Right atrium auricular region (tissue), 2 donors: ENCODE measurements around the gene ANKRD60. TPM values are rescaled to one million over a fixed set of nuclear protein-coding genes. Genes with fewer than 3 reads are reported as not detected.

Experiments
- DNase-seq: peaks from one replicate; pipeline ENCODE4 v3.0.0-alpha.2; 2019; ENCODE audit warnings: low spot score
- H3K27ac ChIP-seq, 2 donors: fragments of 200-600 bp; sonication (generic); 1 replicate in 1 of 2; 2 replicates in 1 of 2; pipeline ENCODE4 v1.5.1; 2016 to 2019
- H3K27me3 ChIP-seq, 2 donors: fragments of 200-600 bp; sonication (generic); one replicate each; pipeline versions ENCODE4 v1.5.1 to v1.6.0; 2017 to 2019
- H3K36me3 ChIP-seq: fragments of 200-600 bp; sonication (generic); one replicate; pipeline ENCODE4 v1.5.1; 2016
- H3K4me1 ChIP-seq, 2 donors: fragments of 200-600 bp; sonication (generic); one replicate each; pipeline versions ENCODE4 v1.5.1 to v1.6.0; 2017 to 2019
- H3K4me3 ChIP-seq, 2 donors: fragments of 200-600 bp; sonication (generic); 1 replicate in 1 of 2; 2 replicates in 1 of 2; pipeline ENCODE4 v1.5.1; 2017 to 2019; ENCODE audit warnings: mild to moderate bottlenecking in 1 of 2, moderate library complexity in 1 of 2
- H3K9me3 ChIP-seq, 2 donors: fragments of 200-600 bp; sonication (generic); one replicate each; pipeline ENCODE4 v1.5.1; 2019
- CTCF ChIP-seq, 2 donors: fragments of 200-600 bp; sonication (generic); IDR thresholded peaks; one replicate each; pipeline ENCODE4 v1.5.1; 2019; ENCODE audit warnings: antibody characterized with exemption in 2 of 2
- total RNA-seq, 2 donors: library from RNA; depleted of rRNA; stranded (reverse); fragments of >200 nt; gene quantifications; one replicate each; pipeline ENCODE4 v1.1.0, GENCODE V29; 2016

Gene ANKRD60
- total RNA-seq, 2 donors from 2014 or later, result not detected

DNA sequence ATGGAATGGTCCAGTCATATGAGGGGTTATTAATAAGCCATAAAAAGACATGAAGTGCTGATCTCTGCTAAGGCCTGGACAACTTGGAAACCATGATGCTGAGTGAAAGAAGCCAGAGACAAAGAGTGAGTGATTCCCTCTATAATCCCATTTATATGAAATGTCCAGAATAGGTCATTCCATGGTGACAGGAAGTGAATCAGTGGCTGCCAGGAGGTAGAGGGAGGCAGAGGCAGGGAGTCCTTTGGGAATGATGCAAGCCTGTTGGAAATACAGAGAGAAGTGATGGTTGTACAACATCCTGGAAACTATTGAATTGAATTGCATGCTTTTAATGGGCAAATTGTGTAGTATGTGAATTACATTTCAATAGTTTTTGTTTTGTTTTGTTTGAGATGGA lies 26.4 kb downstream of the ANKRD60 start:
- Histone ChIP-seq H3K4me1 (no peaks in the 10 kb centered on the region), H3K4me3 (no peak overlapping the region), H3K27ac (no peak overlapping the region), H3K27me3 (no peaks in the 10 kb centered on the region), H3K36me3 (no peaks in the 10 kb centered on the region), H3K9me3 (no peaks in the 10 kb centered on the region)
- DNase-seq, result no peak
- TF ChIP-seq CTCF (IDR thresholded peaks at IDR 0.05), result no peak

GRCh38 chr20:58201616-58202015 lies 26.8 kb downstream of the ANKRD60 start:
- H3K36me3 ChIP-seq, result no peaks in the 10 kb centered on the region
- TF ChIP-seq CTCF (IDR thresholded peaks at IDR 0.05), result no peak

DNA sequence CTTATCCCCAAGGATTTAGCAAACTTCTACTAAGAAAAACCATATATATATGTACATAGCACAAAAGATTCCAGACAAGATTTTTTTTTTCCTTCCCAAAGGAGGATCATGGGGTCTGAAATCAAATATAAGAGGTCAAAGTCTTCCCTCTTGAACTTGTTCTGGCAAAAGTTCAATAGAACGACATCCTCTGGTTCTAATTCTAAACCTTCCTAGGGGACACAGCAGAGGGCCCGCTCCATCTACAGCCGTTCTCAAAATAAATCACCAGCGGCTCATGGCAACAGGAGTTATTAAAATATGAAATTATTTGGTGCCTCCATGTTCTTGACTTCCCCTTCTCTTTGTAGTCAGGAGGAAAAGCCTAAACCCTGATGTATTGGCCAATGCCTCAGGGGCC lies 29.0 kb downstream of the ANKRD60 start:
- H3K4me1 ChIP-seq, result no peaks in the 10 kb centered on the region
- H3K27ac ChIP-seq, result no peak overlapping the region
- no peak overlapping the region for H3K4me3 ChIP-seq
- H3K27me3 ChIP-seq, result no peaks in the 10 kb centered on the region
- H3K36me3 ChIP-seq, result no peaks in the 10 kb centered on the region
- TF ChIP-seq CTCF (IDR thresholded peaks at IDR 0.05), result no peak
- no peak for DNase-seq
- no peaks in the 10 kb centered on the region for H3K9me3 ChIP-seq

More at GRCh38 chr20:58201616-58202015, 26.8 kb downstream of the ANKRD60 start:
- no peak overlapping the region for H3K27ac ChIP-seq
- no peaks in the 10 kb centered on the region for H3K27me3 ChIP-seq
- DNase-seq, result no peak
- no peak overlapping the region for H3K4me3 ChIP-seq
- no peaks in the 10 kb centered on the region for H3K9me3 ChIP-seq
- H3K4me1 ChIP-seq, result no peaks in the 10 kb centered on the region

- H3K4me3 ChIP-seq, result no peak overlapping the region
- no peaks in the 10 kb centered on the region for H3K9me3 ChIP-seq
- H3K27me3 ChIP-seq, result no peaks in the 10 kb centered on the region
- TF ChIP-seq CTCF (IDR thresholded peaks at IDR 0.05), result no peak
- H3K4me1 ChIP-seq, result no peaks in the 10 kb centered on the region
- no peaks in the 10 kb centered on the region for H3K36me3 ChIP-seq
- no peak overlapping the region for H3K27ac ChIP-seq
- DNase-seq, result no peak
Measured at GRCh38 chr20:58198901-58199355, 29.5 kb downstream of the ANKRD60 start.

DNA sequence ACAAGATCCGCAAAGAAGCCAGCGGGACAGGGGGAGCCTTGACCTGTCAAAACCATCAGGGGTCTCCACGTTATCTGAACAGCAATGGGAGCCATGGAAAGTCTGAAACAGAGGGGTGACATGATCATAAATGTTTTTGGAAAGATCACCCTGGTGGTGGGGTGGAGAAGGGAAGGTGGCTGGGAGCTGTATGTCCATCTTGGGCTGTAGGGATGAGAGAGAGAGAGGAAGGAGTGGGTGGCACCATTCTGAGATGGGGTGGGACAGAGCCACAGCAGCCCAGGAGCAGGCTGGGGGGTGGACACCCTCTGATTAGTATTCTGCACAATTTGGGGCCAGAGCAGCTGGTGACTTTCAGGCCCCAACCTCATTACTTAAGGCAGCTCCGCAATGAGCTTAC lies 30.1 kb downstream of the ANKRD60 start:
- no peaks in the 10 kb centered on the region for H3K9me3 ChIP-seq
- no peak overlapping the region for H3K4me3 ChIP-seq
- H3K4me1 ChIP-seq, result no peaks in the 10 kb centered on the region
- TF ChIP-seq CTCF (IDR thresholded peaks at IDR 0.05), result no peak
- no peak for DNase-seq
- H3K27me3 ChIP-seq, result no peaks in the 10 kb centered on the region
- H3K36me3 ChIP-seq, result no peaks in the 10 kb centered on the region
- H3K27ac ChIP-seq, result no peak overlapping the region

GRCh38 chr20:58197185-58197469 lies 31.3 kb downstream of the ANKRD60 start:
- Histone ChIP-seq H3K36me3 (no peaks in the 10 kb centered on the region), H3K4me1 (no peaks in the 10 kb centered on the region), H3K9me3 (no peaks in the 10 kb centered on the region), H3K27me3 (no peaks in the 10 kb centered on the region), H3K27ac (no peak overlapping the region), H3K4me3 (no peak overlapping the region)
- no peak for DNase-seq
- TF ChIP-seq CTCF (IDR thresholded peaks at IDR 0.05), result no peak
